SK-N-MC (cell line): ENCODE measurements around the gene PYROXD2.

Experiments used
- EZH2 ChIP-seq: fragments of 200-600 bp; sonication (generic); IDR thresholded peaks from one replicate; pipeline ENCODE4 v1.6.1; 2017; ENCODE audit warnings: antibody characterized with exemption
- FOXP2 ChIP-seq: optimal IDR thresholded peaks from 2 replicates; pipeline ENCODE3; 2011; ENCODE audit warnings: mild to moderate bottlenecking, moderate library complexity; ENCODE audit not compliant: insufficient read depth; ENCODE audit errors: extremely low read length, control extremely low read depth
- POLR2AphosphoS5 ChIP-seq: IDR thresholded peaks from 2 replicates; pipeline ENCODE4 v1.6.1; 2012; ENCODE audit warnings: mild to moderate bottlenecking, low read depth, low read length, borderline replicate concordance

GRCh38 chr10:98403812-98404504, 11.0 kb downstream of the PYROXD2 start:
- TF ChIP-seq EZH2 (no peak), POLR2AphosphoS5 (no peak), FOXP2 (no peak)
